ENCODE measurements around the gene PRUNE2.

PRUNE2 gene

DNA sequence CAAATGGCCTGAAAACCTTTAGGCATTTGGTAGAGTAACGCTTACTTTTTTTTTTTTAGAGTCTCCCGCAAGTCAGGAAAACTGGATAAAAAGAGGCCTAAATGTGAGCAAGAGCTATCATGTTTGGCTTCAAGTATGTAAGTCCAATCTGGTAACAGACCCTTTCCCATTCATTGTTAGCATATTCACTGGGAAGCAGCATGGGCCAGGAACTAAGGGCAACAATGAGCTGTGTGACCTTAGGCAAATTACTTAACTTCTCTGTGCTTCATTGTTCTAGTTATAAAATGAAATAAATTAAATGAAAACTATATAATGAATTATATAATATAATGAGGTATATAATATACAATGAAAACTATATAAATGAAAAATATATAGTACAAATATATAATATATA, 256.0 kb downstream of the PRUNE2 start:
- no peak for DNase-seq

DNA sequence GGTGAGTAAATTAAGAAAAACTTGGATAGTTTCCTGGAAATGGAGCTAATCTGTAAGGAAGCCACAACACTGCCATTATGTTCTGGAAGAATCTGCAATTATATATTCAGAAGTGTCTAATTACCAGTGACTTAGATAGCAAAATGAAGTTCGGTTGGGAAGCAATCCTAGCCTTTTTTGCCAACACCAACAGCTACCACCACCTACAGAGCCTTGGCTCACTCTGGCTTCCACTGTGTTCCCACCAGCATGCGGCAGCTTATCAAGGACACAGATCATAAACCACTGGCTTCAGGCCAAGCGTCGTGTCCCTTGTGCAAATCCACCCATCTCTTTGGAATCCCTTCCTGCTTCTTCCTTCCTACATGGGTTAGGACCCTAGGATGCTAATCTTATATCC, 259.7 kb downstream of the PRUNE2 start:
- DNase-seq, result no peak

DNA sequence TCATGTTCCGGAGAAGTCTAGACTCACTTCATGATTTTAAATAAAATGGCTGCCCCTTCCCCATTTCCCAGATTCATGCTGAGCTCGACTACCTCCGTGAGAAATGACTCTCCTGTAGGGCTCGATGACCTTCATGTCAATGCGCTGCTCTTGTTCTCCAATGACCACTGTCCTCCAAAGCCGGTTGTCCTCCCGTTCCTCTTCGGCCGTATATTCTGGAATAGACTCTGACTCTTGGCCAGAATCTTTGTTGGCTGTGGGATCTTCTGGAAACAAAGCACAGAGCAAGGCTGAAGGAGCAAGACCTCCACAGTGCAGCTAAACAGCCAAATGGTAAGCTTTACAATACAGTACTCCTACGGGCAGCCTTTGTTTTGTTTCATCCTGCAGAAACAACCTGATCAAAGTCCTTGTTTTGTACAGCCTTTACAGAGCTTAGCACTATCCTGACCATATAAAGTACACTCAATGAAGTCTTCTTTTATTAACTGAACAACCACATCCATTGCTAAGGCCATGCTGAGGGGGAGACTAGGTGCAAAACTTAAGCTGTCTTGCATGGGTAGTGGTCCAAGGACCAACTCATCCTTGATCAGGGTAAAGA, 261.2 kb downstream of the PRUNE2 start:
- no peak for DNase-seq

DNA sequence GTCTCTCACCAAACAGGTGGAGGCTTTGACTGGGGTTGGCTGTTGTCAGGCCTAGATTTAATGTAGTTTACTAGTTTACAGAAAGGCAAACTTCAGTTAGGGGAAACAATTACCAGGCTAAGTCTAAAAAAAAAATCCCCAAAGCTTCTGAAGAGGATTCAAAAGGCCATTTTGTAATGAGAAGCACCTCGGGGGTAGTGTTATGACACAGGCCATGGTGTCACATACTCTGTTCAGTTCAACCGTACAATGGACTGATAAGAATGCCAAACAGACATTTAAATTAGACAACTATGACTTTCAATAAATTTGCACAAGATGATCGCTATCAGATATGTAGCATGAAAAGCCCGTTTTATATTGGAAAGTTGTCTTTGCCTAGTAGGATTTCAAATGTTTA, 261.7 kb downstream of the PRUNE2 start:
- DNase-seq, result no peak

DNA sequence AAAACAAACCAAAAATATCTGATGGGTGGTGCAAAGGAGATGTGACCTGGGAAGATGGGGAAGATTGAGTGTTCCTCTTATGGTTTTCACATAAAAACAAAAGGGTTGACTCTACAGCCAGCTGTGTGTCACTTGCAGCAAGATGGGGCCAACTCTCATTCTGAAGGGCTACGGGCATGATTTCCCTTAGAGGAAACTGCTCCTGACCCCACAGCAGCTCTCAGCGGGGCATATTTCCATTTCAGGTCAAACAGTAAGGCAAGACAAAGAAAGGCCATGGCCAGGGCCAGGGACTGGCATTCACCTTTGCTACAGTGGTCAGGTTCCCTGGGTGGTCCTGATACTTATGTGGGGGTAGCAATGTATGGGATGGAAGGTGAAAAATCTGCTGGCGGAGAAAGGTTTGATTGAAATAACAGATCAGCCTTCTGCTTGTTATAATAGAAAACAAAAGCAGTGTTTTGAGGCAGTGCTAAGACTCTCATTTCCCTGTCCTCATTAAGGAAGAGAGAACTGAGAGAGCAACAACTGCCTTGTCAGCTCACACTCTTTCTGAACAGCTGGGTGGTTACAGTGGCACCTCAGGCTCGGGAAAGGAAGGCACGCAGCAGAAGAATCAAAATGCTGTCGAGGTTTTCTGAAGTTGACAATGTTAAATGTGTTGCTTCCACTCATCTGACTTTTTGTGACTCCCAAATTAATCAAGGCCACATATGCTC, 262.4 kb downstream of the PRUNE2 start:
- no peak for DNase-seq

DNA sequence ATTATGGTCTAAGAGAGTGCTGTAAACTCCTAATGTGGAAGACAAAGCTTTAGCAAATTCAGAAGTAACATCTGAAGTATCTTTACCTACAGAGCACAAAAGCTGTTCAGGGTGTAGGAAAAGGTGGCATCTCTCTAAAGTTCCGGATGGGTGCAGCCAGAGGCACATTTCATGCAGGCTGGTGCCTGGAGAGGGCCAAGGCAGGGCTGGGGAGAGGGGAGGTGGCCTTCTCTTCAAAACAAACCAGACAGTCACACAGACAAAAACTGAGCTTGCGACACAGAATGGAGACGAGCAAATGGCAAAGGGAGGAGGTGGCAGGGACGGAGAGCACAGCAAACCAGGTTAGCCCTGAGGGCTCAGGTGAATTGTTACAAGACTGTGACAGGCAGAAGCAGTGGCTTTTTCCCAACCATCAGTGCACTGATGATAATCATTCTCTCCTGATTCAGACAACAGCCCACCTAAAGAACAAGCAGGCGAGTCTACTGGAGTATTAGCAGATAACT, 263.2 kb downstream of the PRUNE2 start:
- no peak for DNase-seq

DNA sequence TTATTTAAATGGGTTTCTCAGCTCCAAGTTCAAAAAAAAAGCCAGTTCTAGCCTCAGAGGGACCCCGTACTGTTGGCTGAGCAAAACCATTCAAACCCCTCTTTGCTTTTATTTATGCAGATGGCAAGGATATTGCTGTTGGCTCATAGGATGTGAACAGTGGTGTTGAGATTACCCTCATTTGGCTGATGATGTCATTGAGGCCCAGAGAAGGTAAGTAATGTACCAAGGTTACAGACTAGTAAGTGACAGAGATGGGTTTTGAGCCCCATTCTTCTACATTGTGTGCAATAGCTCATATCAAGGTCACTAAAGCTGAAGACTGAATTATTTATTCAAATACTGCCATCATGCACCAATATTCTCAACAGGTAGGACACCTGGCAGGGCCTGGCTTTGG, 263.8 kb downstream of the PRUNE2 start:
- no peak for DNase-seq

DNA sequence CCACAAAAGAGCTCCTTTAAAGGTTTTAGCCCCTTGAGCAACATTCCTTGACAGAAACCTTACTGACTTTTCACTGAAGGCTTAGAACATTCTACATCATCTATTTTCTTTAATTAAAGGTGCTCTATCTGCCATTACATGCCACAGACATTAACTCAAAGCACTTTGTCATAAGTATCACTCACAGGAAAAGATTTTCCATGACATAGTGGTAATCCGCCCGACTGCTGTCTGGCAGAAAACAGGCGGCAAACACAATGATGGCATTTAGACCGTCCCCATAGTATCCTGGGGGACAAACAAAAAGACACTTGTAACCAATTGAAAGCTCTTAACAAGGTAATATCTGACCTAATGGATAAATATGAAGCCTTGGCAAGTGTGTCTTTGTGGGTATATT, 267.9 kb downstream of the PRUNE2 start:
- no peak for DNase-seq

DNA sequence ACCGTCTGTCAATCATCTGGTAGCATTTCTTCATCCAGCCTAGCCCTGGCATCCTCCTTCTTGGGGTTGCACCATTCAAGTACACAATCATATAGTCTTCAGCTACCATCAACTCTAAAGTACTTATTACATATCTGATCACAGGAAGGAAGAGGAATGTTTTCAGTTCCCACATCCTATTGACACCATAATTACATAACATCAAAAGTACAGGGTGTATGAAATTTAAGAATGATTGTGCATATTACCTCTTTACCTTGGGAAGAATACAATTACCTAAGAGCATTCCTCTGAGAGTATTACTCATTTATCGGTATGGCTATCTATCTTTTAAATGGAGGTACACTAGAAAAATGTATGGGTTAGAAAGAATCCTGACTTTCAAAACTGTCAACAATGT, 268.5 kb downstream of the PRUNE2 start:
- DNase-seq, result no peak

DNA sequence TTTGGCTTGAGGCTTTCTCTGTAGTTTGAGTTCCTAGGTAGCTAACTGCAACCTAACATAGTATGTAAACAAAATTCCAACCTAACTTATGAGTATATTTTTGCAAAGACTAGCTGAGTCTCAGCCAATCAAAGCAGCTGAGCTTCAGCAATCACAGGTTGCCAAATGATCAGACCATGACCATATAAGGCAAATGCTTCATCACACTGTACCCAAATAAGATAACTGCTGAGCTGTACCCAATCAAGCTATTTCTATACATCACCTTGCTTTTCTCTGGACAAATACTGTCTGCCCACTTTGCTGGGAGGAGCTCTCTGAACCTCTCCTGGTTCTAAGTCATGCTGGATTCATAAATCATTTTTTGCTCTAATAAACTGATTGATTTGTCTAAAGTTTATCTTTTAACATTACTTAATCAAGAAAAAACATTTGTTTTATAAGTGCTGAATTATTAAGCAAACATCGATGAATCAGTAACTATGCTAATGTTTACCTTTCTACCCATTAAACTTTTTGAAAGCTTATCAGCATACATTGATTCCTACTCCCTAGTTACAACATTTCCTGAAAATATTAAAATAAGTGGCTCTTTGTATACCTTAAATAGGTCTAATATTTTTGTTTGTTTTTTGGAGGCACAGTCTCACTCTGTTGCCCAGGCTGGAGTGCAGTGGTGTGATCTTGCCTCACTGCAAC, 271.4 kb downstream of the PRUNE2 start:
- no peak for DNase-seq

DNA sequence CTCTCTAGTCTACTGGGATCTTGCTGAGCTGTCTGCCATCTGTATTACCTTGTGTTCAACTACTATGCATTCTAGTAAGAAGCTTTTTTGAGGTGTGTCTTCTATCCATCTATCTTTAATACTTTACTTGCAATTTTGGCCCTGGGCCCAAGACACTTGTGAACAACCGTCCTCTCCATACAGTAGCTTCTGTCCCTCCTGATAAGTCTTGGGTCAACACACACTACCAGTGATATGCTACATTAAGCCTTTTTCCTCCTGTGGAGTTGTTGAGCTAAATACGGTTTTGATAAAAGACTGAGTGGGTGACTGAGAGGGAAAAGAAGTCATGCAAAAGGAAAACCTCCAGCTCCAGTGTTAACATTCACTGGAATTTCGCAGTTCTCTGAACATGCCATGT, 275.0 kb downstream of the PRUNE2 start:
- DNase-seq, result no peak

DNA sequence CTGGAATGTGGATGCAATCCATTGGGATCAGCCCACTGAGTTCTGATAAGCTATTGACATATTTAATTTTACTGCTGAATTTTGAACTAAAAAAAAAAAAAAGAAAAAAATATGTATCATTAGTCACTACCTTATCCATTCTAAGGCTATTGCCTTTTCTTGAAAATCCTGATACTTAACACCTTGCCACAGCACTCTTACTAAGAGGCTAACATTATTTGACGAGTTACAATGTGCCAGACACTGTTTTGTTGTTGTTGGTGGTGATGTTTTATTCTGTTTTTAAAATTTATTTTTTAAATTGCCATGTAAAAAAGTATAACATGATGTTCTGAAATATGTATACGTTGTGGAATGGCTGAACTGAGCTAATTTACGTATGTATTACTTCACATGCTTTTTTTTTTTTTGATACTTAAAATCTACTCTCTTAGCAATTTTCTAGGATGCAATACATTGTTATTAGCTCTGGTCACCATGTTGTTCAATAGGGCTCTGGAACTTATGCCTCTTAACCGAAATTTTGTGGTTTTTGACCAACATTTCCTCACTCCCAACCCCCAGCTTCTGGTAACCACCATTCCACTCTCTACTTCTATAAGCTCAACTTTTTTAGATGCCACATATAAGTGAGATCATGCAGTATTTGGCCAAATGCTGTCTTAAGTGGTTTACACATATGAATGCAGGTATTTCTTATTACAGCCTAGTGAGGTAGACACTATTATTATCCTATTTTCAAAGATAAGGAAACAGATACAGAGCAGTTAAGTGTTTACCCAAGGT, 276.5 kb downstream of the PRUNE2 start:
- no peak for DNase-seq

DNA sequence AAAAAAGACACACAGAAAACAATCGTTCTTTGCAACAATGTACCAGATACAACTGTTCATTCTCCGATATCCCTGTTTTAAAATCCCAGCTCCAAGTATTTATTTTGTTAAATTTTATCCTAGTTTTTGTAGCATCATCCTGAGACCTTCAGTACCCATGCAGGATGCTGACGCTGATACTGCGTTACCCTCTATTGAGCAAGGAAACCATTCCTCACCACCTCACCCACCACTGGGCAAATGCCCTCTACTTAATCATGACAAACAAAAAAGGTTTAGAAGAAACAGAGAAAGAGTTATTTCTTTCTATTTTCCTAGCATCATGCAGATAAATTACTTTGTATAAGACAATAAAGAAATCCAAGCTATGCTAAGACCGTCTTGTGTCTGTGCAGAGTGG, 277.8 kb downstream of the PRUNE2 start:
- no peak for DNase-seq

DNA sequence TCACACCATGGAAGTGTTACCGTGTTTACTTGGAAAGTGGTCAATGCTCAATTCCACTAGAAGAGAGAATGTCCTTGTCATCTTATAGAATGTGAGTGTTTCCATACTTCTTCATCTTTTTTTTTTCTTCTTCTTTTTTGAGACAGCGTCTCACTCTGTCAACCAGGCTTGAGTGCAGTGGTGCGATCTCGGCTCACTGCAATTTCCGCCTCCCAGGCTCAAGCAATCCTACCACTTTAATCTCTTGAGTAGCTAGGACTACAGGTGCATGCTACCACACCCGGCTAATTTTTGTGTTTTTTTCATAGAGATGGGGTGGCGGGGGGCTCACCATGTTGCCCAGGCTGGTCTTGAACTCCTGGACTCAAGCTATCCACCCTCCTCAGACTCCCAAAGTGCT, 278.9 kb downstream of the PRUNE2 start:
- no peak for DNase-seq

DNA sequence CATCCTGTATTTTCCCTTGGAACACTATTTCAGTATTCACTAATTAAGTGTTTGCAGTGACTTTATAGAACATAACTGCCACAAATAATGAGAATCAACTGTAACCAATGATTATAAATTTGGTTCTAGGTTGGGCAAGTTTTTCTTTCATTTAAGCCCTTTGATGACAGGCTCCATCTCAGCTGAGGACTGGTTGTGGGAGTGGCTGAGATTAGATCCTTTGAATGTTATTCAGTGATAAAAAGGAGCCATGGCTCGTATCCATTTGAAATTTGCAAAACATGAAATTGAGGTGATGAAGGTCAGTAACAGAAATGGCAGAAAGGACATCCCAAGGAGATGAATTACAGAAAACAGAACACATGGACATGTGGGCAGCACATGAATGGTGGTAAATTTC, 279.8 kb downstream of the PRUNE2 start:
- no peak for DNase-seq

DNA sequence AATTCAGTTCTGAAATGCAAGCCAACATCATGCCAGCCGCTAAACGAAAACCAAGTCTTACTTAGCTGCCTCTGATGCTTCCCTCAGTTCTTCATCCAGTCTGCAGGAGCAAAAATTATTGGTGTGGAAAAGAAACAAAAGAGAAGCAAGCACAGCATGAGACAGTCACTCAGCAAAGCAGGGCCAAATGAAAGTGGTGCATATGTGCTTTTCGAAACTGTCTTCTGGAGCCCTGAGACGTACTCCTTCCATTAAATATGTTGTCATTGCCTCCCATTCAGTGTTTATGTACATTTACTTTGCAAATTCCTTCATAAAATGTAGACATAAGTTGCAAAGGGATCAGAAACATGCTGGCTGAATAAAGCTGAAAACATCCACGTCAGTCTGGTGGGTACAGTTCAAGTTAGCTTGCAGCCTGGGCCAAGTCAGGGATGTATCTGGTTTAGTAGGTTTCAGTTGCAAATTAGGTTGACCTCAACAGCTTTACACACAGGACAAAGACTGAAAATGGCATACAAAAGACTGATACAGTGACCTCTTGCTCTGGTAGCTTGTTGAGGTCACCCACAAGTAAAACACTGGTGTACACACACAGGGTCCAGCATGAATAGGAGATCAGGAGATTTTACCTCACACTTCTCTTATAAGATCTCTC, 281.4 kb downstream of the PRUNE2 start:
- no peak for DNase-seq

DNA sequence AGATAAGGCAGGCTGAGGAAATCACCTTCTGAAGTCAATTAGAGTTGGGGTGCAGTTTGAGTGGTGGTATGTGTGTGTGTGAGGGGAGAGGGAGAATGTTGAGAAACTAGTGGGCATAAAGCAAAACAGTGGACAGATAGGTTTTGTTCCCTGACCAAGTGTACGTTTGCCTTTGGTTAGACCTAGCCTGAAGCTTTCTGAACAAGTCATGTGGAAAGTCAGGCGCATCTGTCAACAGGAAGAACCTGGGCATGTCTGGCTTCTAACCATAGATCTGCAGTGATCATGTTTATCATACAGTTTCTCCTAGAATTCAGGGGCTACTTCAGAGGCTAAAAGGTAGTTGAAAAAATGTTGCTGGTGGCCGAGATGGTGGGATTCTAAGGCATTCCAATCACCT, 284.9 kb downstream of the PRUNE2 start:
- no peak for DNase-seq

DNA sequence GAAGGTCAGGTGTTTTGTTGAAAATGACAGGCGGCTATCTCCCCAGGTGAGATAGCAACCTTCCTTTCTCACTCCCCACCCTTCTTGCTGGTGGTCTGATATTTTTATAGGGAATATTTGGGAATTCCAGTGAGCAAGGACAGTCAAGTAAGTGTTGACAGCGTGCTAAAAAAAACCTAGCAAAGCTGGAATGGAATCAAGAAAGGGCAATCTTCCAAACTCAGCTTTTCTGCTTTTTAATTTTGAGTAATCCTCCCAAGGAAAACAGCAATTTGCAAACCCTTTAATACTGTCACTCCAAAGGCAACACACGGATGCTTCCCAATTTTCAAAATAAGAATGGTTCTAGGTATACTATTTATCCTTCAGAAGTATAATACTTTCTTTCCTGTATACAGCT, 285.3 kb downstream of the PRUNE2 start:
- DNase-seq, result no peak

DNA sequence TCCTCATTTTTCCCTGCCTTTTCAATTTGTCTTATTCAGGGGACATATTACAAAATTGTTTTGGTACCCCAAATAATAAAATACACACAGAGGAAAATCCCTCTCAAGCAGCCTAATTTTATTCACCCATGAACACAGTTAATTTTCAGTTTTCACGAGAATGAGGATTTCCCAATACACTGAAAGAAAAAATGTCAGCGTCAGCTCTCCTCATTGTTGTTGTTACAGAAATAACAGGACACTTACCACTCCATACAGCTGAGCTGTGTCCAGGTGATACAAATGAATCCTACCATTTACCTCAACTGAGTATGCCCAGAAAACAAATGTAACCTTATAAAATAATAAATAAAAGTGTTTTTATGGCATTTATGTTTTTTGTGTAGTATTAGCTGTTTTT, 286.3 kb downstream of the PRUNE2 start:
- DNase-seq, result no peak

DNA sequence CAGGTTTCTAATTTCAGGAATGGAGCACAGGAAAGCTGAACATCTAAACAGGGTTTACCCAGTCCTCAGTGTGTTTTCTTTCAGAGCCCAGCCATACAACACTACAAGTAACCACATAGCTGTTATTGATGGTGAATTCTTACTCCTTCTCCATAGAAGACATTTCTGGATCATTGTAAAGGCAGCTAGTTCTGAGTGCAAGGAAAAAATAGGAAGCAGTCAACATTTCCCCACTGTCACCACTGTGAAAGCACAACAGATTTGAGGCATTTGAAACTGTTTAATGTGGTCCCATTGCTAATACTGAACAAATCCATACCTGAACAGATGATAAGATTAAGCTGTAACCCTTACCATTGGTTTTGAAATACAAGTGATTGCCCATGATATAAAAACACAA, 286.7 kb downstream of the PRUNE2 start:
- DNase-seq, result no peak

DNA sequence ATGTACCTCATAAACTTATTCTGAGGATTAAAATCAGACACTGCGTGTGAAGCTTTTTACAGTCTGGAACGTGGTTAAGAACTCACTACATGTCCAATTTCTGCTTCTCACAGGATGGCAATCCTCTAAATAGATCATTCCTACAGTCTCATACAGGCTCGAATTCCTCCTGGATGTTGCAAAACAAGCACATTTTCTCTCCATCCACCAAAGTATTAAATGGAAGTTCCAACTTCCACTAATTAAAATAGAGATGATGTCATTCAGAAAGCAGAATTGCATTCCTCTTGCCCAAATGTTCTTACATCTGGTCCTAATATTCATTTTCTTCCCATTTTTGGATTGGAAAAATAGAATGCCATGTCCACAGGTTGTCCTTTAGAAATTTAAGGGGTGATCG, 287.2 kb downstream of the PRUNE2 start:
- DNase-seq, result no peak

DNA sequence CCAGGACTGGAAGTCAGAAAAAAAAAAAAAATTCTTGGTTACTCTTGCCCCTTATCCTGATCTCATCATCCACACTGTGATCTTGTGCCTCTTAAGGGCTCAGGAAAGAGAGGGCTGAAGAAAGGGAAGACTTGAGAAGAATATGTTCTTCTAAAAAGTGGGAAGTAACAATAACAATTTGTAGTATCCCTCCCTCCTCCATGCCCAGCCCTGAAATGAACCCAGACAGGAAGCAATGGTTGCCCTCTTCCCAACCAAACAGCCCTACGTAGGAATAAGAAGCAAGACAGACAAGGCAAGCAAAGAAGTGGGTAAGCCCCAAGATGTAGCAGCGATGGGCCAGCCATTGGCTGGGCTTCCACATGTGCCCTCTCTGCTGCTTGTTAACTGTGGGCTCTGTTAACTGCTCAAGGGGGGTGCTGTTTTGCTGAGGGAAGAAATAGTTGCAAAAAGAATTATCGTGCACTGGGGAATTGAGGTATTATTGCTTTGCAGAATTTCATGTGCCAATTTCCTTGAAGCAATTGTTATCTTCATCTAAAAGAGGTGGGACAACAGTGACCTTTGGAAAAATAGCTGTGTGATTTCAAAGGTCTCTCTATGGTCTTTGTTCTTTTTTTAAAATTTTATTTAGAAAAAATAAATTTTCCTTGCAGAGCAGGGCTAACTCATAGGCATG, 288.3 kb downstream of the PRUNE2 start:
- no peak for DNase-seq

All from NCI-H1694 (cell line).